Measurements from ENCODE around the gene SLC50A1.

Gene SLC50A1

GRCh38 chr1:155135415-155136028 lies at the start of gene SLC50A1:
TSS of gene SLC50A1 (plus strand) at chr1:155135852. CDS start at chr1:155135912, 60 bp downstream.
- in situ Hi-C loops (cut with MboI; ENCODE audit: low sequenced_read_pairs) = no loop called here

GRCh38 chr1:155086128-155086741 lies 49.4 kb upstream of the SLC50A1 start:
- in situ Hi-C loops (cut with MboI; ENCODE audit: low sequenced_read_pairs) = no loop called here

- in situ Hi-C loops (cut with MboI; ENCODE audit: low sequenced_read_pairs) = no loop called here
These were observed 48.7 kb upstream of the SLC50A1 start for GRCh38 chr1:155086856-155087535.

GRCh38 chr1:155091071-155092051 lies 44.3 kb upstream of the SLC50A1 start:
- in situ Hi-C loops (cut with MboI; ENCODE audit: low sequenced_read_pairs) = no loop called here

GRCh38 chr1:155092131-155092530 lies 43.5 kb upstream of the SLC50A1 start:
- in situ Hi-C loops (cut with MboI; ENCODE audit: low sequenced_read_pairs) = no loop called here

- in situ Hi-C loops (cut with MboI; ENCODE audit: low sequenced_read_pairs) = no loop called here
These were observed 43.0 kb upstream of the SLC50A1 start for GRCh38 chr1:155092641-155093040.

GRCh38 chr1:155093911-155094621 lies 41.6 kb upstream of the SLC50A1 start:
- in situ Hi-C loops (cut with MboI; ENCODE audit: low sequenced_read_pairs) = no loop called here

- in situ Hi-C loops (cut with MboI; ENCODE audit: low sequenced_read_pairs) = no loop called here
These were observed 41.1 kb upstream of the SLC50A1 start for GRCh38 chr1:155094622-155094948.

GRCh38 chr1:155099331-155099730 lies 36.3 kb upstream of the SLC50A1 start:
- in situ Hi-C loops (cut with MboI; ENCODE audit: low sequenced_read_pairs) = loop anchor here (5.0 kb wide), 1 partner anchor 68 kb away; no protein-coding TSS in a partner anchor

GRCh38 chr1:155103325-155103724 lies 32.3 kb upstream of the SLC50A1 start:
- in situ Hi-C loops (cut with MboI; ENCODE audit: low sequenced_read_pairs) = no loop called here

GRCh38 chr1:155104605-155105534 lies 30.8 kb upstream of the SLC50A1 start:
- in situ Hi-C loops (cut with MboI; ENCODE audit: low sequenced_read_pairs) = no loop called here

GRCh38 chr1:155105604-155106011 lies 30.0 kb upstream of the SLC50A1 start:
- in situ Hi-C loops (cut with MboI; ENCODE audit: low sequenced_read_pairs) = no loop called here

- in situ Hi-C loops (cut with MboI; ENCODE audit: low sequenced_read_pairs) = no loop called here
These were observed 28.8 kb upstream of the SLC50A1 start for GRCh38 chr1:155106862-155107261.

- in situ Hi-C loops (cut with MboI; ENCODE audit: low sequenced_read_pairs) = no loop called here
These were observed 28.1 kb upstream of the SLC50A1 start for GRCh38 chr1:155107309-155108264.

GRCh38 chr1:155108296-155108695 lies 27.4 kb upstream of the SLC50A1 start:
- in situ Hi-C loops (cut with MboI; ENCODE audit: low sequenced_read_pairs) = no loop called here

GRCh38 chr1:155110381-155110780 lies 25.3 kb upstream of the SLC50A1 start:
- in situ Hi-C loops (cut with MboI; ENCODE audit: low sequenced_read_pairs) = no loop called here

- in situ Hi-C loops (cut with MboI; ENCODE audit: low sequenced_read_pairs) = no loop called here
These were observed 24.8 kb upstream of the SLC50A1 start for GRCh38 chr1:155110826-155111225.

GRCh38 chr1:155113450-155113980 lies 22.1 kb upstream of the SLC50A1 start:
- in situ Hi-C loops (cut with MboI; ENCODE audit: low sequenced_read_pairs) = no loop called here
